PC-3 (cell line): ENCODE data around the gene EMP1. TPM values are rescaled to one million over a fixed set of nuclear protein-coding genes. Genes with fewer than 3 reads are reported as not detected.

Experiments
- ATAC-seq: fragments of 200-7000 bp; cut with Tn5 transposase; 2 replicates; pipeline ENCODE4 v1.9.1; 2020; ENCODE audit warnings: mild to moderate bottlenecking, moderate library complexity
- BruUV-seq: library from RNA; stranded (reverse); fragments of 400-500 nt; replicated peaks from 2 replicates; lab custom pipeline; 2021; lab: Mats Ljungman, UMichigan
- CTCF ChIA-PET: fragments of 300-600 bp; sonication (Branson Sonifier 250); formaldehyde crosslinking; loops from one replicate; lab custom pipeline; 2022; ENCODE audit warnings: antibody characterized with exemption; lab: Charles Lee
- POLR2A ChIA-PET: fragments of 300-600 bp; sonication (Branson Sonifier 250); formaldehyde crosslinking; loops from one replicate; lab custom pipeline; 2022; ENCODE audit warnings: antibody characterized with exemption; ENCODE audit not compliant: unreplicated experiment; lab: Charles Lee
- DNase-seq: peaks from one replicate; pipeline ENCODE4 v3.0.0-alpha.2; 2015
- H2AFZ ChIP-seq: fragments of 300-600 bp; sonication (generic); 2 replicates; pipeline ENCODE4 v1.6.0; 2016; ENCODE audit warnings: antibody characterized with exemption, low read length
- H3F3A ChIP-seq: fragments of 300-600 bp; sonication (generic); one replicate; pipeline ENCODE4 v1.6.0; 2017; ENCODE audit warnings: antibody characterized with exemption, low read length, control low read depth, mild to moderate bottlenecking; ENCODE audit not compliant: unreplicated experiment
- H3K27ac ChIP-seq: fragments of 300-600 bp; sonication (generic); 2 replicates; pipeline ENCODE4 v1.5.1; 2016; ENCODE audit warnings: mild to moderate bottlenecking, low read length
- H3K27me3 ChIP-seq: fragments of 300-600 bp; sonication (generic); 2 replicates; pipeline ENCODE4 v1.6.1; 2016; ENCODE audit warnings: low read length, mixed read lengths
- H3K36me3 ChIP-seq: fragments of 300-600 bp; sonication (generic); 2 replicates; pipeline ENCODE4 v1.6.1; 2016; ENCODE audit warnings: low read depth, mixed run types, low read length, mixed read lengths
- H3K4me1 ChIP-seq: fragments of 300-600 bp; sonication (generic); 2 replicates; pipeline ENCODE4 v1.5.1; 2016; ENCODE audit warnings: low read length; ENCODE audit not compliant: insufficient read depth
- H3K4me2 ChIP-seq: fragments of 300-600 bp; sonication (generic); 2 replicates; pipeline ENCODE4 v1.6.0; 2016; ENCODE audit warnings: low read length
- H3K4me3 ChIP-seq: fragments of 300-600 bp; sonication (generic); 2 replicates; pipeline ENCODE4 v1.5.1; 2016; ENCODE audit warnings: mild to moderate bottlenecking, low read length, mixed read lengths
- H3K79me2 ChIP-seq: fragments of 300-600 bp; sonication (generic); 2 replicates; pipeline ENCODE4 v1.6.1; 2017; ENCODE audit warnings: low read length, mixed read lengths
- H3K9ac ChIP-seq: fragments of 300-600 bp; sonication (generic); 2 replicates; pipeline ENCODE4 v1.6.0; 2016; ENCODE audit warnings: mild to moderate bottlenecking, low read length
- H3K9me2 ChIP-seq: fragments of 300-600 bp; sonication (generic); replicated peaks from 2 replicates; pipeline ENCODE4 v1.6.1; 2016; ENCODE audit warnings: mixed run types, low read length, mixed read lengths
- H3K9me3 ChIP-seq: fragments of 300-600 bp; sonication (generic); 2 replicates; pipeline ENCODE4 v1.6.1; 2016; ENCODE audit warnings: low read length, mixed read lengths
- H4K20me1 ChIP-seq: fragments of 300-600 bp; sonication (generic); 2 replicates; pipeline ENCODE4 v1.6.1; 2016; ENCODE audit warnings: low read length, mixed read lengths
- EZH2 ChIP-seq: fragments of 300-600 bp; sonication (generic); IDR thresholded peaks from one replicate; pipeline ENCODE4 v1.6.1; 2017; ENCODE audit warnings: antibody characterized with exemption, mild to moderate bottlenecking, low read length; ENCODE audit not compliant: unreplicated experiment
- EZH2phosphoT487 ChIP-seq: fragments of 300-600 bp; sonication (generic); IDR thresholded peaks from 2 replicates; pipeline ENCODE4 v1.6.1; 2018; ENCODE audit warnings: mild to moderate bottlenecking, antibody characterized with exemption, low read length, borderline replicate concordance
- intact Hi-C: fragments of 100-400 bp; cut with micrococcal nuclease; formaldehyde crosslinking; loops from 2 replicates; pipeline ENCODE4 v1.9.0; 2023
- total RNA-seq: library from RNA; depleted of rRNA; stranded (reverse); fragments of >200 nt; gene quantifications from 2 replicates; pipeline ENCODE4 v1.2.3, GENCODE V29; 2014
- TF ChIP-seq, protein P1 (sequence below): fragments of 300-600 bp; sonication (generic); conservative IDR thresholded peaks from 2 replicates; pipeline ENCODE4 v1.5.1; 2017; ENCODE audit warnings: antibody characterized with exemption, low read depth, mild to moderate bottlenecking, low read length

EMP1 gene
- total RNA-seq, 1 experiment from 2014 or later = 158 TPM

DNA sequence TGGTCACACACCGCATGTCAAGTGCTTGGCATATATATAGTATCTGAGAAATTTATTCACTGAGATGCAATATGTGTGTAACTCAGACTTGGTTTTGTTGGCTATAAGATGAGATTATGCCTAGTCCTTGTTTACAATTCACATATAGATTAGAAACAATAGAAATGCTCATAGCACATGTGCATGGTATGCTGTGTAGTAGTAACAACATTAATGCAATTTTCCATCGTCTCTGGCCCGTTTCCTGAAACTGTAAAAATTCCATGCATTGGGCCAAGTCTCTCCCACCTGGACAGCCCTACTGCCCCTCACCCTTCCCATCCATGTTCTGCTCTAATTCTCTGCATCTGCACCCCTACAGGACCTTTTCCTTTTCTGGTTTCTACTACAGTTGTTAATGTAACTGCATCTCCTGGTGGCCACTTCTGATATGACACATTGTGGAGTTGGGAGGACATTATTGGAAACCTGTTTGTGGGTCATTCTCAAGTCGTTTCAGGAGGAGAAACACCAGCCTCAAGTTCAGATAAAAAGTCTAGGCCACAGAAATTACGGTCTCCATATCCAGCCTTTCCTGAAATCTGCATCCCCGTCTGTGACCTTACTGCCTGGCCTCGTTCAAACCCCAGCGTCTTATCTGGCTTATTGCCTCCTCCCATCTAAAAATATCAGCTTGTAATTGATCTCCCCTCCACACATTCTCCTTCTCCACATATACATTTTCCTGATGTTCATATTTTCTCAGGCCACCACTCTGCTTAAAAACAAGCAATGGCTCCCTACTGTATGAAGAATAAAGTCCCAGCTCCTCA, 37.5 kb downstream of the EMP1 start:
- CTCF ChIA-PET = no interaction called here
- Histone ChIP-seq H3K9me2 (no peaks in the 10 kb centered on the region), H3K27me3 (no peaks in the 10 kb centered on the region), H3K4me2 (no peak overlapping the region), H3F3A (no peaks in the 10 kb centered on the region), H2AFZ (peak overlapping the region; percentile 77), H3K27ac (no peak overlapping the region), H3K36me3 (no peaks in the 10 kb centered on the region), H3K4me1 (no peaks in the 10 kb centered on the region), H4K20me1 (no peaks in the 10 kb centered on the region), H3K9ac (no peak overlapping the region), H3K9me3 (no peaks in the 10 kb centered on the region), H3K79me2 (no peaks in the 10 kb centered on the region), H3K4me3 (no peak overlapping the region)
- POLR2A ChIA-PET = no interaction called here
- no peak for TF ChIP-seq EZH2phosphoT487
- TF ChIP-seq, protein P1, sequence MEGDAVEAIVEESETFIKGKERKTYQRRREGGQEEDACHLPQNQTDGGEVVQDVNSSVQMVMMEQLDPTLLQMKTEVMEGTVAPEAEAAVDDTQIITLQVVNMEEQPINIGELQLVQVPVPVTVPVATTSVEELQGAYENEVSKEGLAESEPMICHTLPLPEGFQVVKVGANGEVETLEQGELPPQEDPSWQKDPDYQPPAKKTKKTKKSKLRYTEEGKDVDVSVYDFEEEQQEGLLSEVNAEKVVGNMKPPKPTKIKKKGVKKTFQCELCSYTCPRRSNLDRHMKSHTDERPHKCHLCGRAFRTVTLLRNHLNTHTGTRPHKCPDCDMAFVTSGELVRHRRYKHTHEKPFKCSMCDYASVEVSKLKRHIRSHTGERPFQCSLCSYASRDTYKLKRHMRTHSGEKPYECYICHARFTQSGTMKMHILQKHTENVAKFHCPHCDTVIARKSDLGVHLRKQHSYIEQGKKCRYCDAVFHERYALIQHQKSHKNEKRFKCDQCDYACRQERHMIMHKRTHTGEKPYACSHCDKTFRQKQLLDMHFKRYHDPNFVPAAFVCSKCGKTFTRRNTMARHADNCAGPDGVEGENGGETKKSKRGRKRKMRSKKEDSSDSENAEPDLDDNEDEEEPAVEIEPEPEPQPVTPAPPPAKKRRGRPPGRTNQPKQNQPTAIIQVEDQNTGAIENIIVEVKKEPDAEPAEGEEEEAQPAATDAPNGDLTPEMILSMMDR = peak; percentile 92
- ATAC-seq (peak; percentile 78), DNase-seq (peak; percentile 82)
- intact Hi-C loops = loop anchor here (1.0 kb wide), 1 partner anchor 22 kb away; no protein-coding TSS in a partner anchor
- BruUV-seq = no TSS peak

DNA sequence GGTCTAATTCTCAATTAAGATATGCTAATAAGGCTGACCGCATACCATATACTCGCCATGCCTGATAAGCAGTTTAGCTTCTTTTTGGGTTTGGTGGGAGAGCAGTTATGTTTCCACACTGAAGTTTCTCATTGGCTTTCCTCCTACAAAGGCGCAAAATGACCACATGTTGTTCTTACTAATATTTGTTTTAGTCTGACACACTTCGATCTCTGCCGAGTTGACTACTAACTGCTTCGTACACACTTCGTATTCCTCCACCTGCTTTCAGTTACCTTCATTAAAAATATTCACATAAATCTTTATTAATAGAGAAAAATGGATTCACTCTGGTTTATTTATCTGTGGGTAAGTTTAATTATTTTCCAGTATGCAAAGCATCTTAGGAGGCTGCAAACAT, 41.7 kb downstream of the EMP1 start:
- H3K9me2 ChIP-seq = no peaks in the 10 kb centered on the region
- peaks cover 10% of the 10 kb centered on the region for H3K4me1 ChIP-seq
- H3K36me3 ChIP-seq = no peaks in the 10 kb centered on the region
- H3F3A ChIP-seq = no peaks in the 10 kb centered on the region
- TF ChIP-seq, protein P1 = no peak
- no peak for TF ChIP-seq EZH2phosphoT487
- TF ChIP-seq EZH2 = no peak
- no peak for ATAC-seq
- no peaks in the 10 kb centered on the region for H4K20me1 ChIP-seq
- DNase-seq = no peak
- no peak overlapping the region for H3K9ac ChIP-seq
- no peak overlapping the region for H3K4me3 ChIP-seq
- H3K27ac ChIP-seq = no peak overlapping the region
- H3K27me3 ChIP-seq = no peaks in the 10 kb centered on the region
- no peaks in the 10 kb centered on the region for H3K79me2 ChIP-seq
- BruUV-seq = no TSS peak
- ChIA-PET POLR2A (no interaction called here), CTCF (no interaction called here)
- H3K9me3 ChIP-seq = no peaks in the 10 kb centered on the region
- H3K4me2 ChIP-seq = no peak overlapping the region
- H2AFZ ChIP-seq = no peak overlapping the region
- intact Hi-C loops = no loop called here

DNA sequence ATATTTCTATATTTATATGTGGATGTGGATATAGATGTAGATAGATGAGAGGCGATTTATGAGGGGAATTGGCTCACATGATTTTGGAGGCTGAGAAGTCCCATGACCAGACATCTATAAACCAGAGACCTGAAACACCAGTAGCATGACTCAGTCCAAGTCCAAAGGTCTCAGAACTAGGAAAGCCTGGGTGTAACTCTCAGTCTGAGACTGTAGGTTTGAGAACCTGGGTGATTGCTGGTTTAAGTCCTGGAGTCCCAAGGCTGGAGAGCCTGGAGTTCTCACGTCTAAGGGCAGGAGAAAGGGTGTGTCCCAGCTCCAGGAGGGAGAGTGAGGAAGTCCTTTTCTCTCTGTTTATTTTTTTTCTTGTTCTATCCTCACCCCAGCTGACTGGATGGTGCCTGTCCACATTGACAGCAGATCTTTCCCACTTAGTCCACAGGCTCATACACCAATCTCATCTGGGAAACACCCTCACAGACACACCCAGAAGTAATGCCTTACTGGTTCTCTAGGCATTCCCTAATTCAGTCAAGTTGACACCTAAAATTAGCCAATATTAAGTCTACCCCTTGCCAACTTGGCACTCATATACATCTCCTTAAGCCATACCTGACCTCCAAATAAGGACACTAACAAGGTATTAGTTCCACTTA, 45.4 kb downstream of the EMP1 start:
- intact Hi-C loops = no loop called here
- Histone ChIP-seq H3K4me3 (no peak overlapping the region), H3K79me2 (no peaks in the 10 kb centered on the region)

More for the DNA sequence above, 45.4 kb downstream of the EMP1 start:
- Histone ChIP-seq H3K27me3 (no peaks in the 10 kb centered on the region), H3K9ac (no peak overlapping the region), H2AFZ (no peak overlapping the region), H3K36me3 (no peaks in the 10 kb centered on the region), H4K20me1 (no peaks in the 10 kb centered on the region), H3K9me2 (no peaks in the 10 kb centered on the region), H3F3A (no peaks in the 10 kb centered on the region), H3K4me2 (peak overlapping the region; percentile 15; the same call in 1 of the 2 replicates), H3K9me3 (no peaks in the 10 kb centered on the region), H3K27ac (no peak overlapping the region), H3K4me1 (peaks cover 10% of the 10 kb centered on the region)
- TF ChIP-seq EZH2 = no peak
- TF ChIP-seq, protein P1 = no peak
- no peak for TF ChIP-seq EZH2phosphoT487
- ChIA-PET CTCF (no interaction called here), POLR2A (no interaction called here)
- ATAC-seq (peak; percentile 75), DNase-seq (peak; percentile 61)
- BruUV-seq = no TSS peak
